HepG2 (cell line): ENCODE measurements around the gene BCL2. TPM values are rescaled to one million over a fixed set of nuclear protein-coding genes. Genes with fewer than 3 reads are reported as not detected.

ENCODE experiments used
- AKNA ChIP-seq: sonication (generic); formaldehyde crosslinking; IDR thresholded peaks from 2 replicates; pipeline ENCODE4 v1.4.0; 2020; ENCODE audit warnings: missing genetic modification reagents, borderline replicate concordance
- CBX1 ChIP-seq: IDR thresholded peaks from one replicate; pipeline ENCODE4 v1.6.1; 2016; ENCODE audit warnings: antibody characterized with exemption, low read depth
- CENPBD1 ChIP-seq: sonication (generic); formaldehyde crosslinking; IDR thresholded peaks from 2 replicates; pipeline ENCODE4 v1.8.0; 2022; ENCODE audit warnings: missing genetic modification reagents, low read depth, mild to moderate bottlenecking, borderline replicate concordance
- GLI4 ChIP-seq: sonication (generic); formaldehyde crosslinking; IDR thresholded peaks from 2 replicates; pipeline ENCODE4 v1.5.1; 2020; ENCODE audit warnings: missing genetic modification reagents, mild to moderate bottlenecking, moderate library complexity, borderline replicate concordance
- KDM5A ChIP-seq: fragments of 200-600 bp; sonication (generic); IDR thresholded peaks from 2 replicates; pipeline ENCODE4 v1.7.0; 2018; ENCODE audit warnings: antibody characterized with exemption, mild to moderate bottlenecking, low read length, borderline replicate concordance
- MTF1 ChIP-seq: sonication (generic); formaldehyde crosslinking; IDR thresholded peaks from 2 replicates; pipeline ENCODE4 v1.5.0; 2020; ENCODE audit warnings: missing genetic modification reagents
- MYNN ChIP-seq: sonication (generic); formaldehyde crosslinking; IDR thresholded peaks from 2 replicates; pipeline ENCODE4 v1.4.0; 2020; ENCODE audit warnings: mild to moderate bottlenecking, low read depth, missing genetic modification reagents
- NFYC ChIP-seq: IDR thresholded peaks from 2 replicates; pipeline ENCODE4 v1.6.1; 2016; ENCODE audit warnings: missing genetic modification reagents, missing compliant biosample characterization
- TBL1XR1 ChIP-seq: fragments of 150-350 bp; IDR thresholded peaks from 2 replicates; pipeline ENCODE4 v1.6.1; 2014; ENCODE audit warnings: borderline replicate concordance, low read length; ENCODE audit not compliant: partially characterized antibody
- ZMYM2 ChIP-seq: sonication (generic); formaldehyde crosslinking; IDR thresholded peaks from 2 replicates; pipeline ENCODE4 v1.8.0; 2022; ENCODE audit warnings: mild to moderate bottlenecking, missing genetic modification reagents
- polyA plus RNA-seq, 8 experiments: library from polyadenylated mRNA; depleted of rRNA in 3 of 8; stranded (reverse) in 7 of 8; unstranded in 1 of 8; fragments of >200 nt; fragmentation: Illumina TruSeq in 4 of 8; extraction: Trizol in 4 of 8; gene quantifications; 2 replicates each; pipeline versions ENCODE4 v1.2.1 to v1.2.3, GENCODE V29; 2011 to 2016; ENCODE audit warnings: low read depth in 4 of 8, missing spikeins in 1 of 8, mixed read lengths in 1 of 8; ENCODE audit not compliant: insufficient read depth in 1 of 8
- total RNA-seq, 5 experiments: library from RNA; depleted of rRNA; stranded (reverse); fragments of >200 nt; fragmentation: Illumina TruSeq; extraction: Trizol; gene quantifications; 2 replicates each; pipeline ENCODE4 v1.2.3, GENCODE V29; 2016; ENCODE audit warnings: low read depth in 1 of 5
- TF ChIP-seq, protein P1 (sequence below): sonication (generic); formaldehyde crosslinking; IDR thresholded peaks from 2 replicates; pipeline ENCODE4 v1.9.0; 2022; ENCODE audit warnings: low read depth, missing genetic modification reagents
- TF ChIP-seq, protein P2 (sequence below): sonication (generic); formaldehyde crosslinking; IDR thresholded peaks from 2 replicates; pipeline ENCODE4 v1.4.0; 2020; ENCODE audit warnings: missing genetic modification reagents

Gene BCL2
- total and polyA plus RNA-seq, 2 of the 13 experiments (the other 11 are each of a cell fraction or from before 2014, with no cell fraction given), result 0.07 to 0.53 TPM

DNA sequence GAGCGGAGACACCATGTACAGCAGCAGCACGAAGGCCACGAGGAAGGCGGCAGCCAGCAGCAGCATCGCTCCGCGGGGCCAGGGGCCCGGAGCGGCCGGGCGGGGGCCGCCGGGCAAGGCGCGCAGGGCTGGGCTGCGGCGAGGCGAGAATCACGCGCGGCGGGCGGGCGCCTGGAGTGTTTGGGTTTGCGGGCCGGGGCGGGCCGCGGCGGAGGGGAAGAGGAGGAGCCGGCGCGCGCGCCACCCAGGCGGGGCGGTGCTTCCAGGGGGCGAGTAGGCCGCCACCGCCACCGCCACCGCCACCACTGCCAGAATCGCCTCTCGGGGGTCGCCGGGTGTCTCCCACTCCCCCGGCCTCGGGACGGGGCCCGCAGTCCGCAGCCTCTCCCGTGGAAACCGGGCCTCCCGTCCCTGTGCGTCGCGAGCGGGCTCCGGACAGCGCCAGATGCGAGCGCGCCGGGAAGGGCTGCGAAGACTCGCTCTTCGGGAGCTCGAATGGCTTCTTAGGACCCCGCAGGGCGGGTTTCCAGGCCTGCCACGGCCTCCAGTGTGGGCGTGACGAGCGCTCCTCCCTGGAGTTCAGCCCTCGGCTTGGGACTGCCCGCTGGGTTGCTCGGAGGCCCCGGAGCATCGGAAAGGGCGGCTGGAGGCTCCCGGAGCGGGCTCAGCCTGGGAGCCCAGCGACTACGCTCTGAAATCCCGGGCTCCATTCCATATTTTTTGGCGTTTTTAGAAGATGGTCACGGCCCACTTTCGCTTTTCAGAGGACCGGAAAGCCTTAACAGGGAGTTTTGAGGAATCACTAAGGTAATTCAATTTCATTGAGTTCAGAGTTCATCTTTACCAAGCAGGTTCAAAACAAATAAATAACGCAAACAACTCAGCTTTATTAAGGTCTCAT is 47.7 kb upstream of the BCL2 start, which contains the start of gene KDSR (continued):
- no peak for TF ChIP-seq AKNA (CRISPR knock-in tag)
- no peak for TF ChIP-seq ZMYM2 (CRISPR knock-in tag)
- TF ChIP-seq, protein P1, sequence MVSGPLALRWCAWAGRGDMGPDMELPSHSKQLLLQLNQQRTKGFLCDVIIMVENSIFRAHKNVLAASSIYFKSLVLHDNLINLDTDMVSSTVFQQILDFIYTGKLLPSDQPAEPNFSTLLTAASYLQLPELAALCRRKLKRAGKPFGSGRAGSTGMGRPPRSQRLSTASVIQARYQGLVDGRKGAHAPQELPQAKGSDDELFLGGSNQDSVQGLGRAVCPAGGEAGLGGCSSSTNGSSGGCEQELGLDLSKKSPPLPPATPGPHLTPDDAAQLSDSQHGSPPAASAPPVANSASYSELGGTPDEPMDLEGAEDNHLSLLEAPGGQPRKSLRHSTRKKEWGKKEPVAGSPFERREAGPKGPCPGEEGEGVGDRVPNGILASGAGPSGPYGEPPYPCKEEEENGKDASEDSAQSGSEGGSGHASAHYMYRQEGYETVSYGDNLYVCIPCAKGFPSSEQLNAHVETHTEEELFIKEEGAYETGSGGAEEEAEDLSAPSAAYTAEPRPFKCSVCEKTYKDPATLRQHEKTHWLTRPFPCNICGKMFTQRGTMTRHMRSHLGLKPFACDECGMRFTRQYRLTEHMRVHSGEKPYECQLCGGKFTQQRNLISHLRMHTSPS (CRISPR knock-in tag), result no peak
- 0 out of 2 replicates have a peak, but pooled peaks have one; percentile 35 for TF ChIP-seq GLI4 (CRISPR knock-in tag)
- no peak for TF ChIP-seq CENPBD1
- no peak for TF ChIP-seq MYNN (CRISPR knock-in tag)
- peak; percentile 54 for TF ChIP-seq NFYC (CRISPR knock-in tag)
- no peak for TF ChIP-seq CBX1
- TF ChIP-seq TBL1XR1, result peak; percentile 67
- TF ChIP-seq, protein P2, sequence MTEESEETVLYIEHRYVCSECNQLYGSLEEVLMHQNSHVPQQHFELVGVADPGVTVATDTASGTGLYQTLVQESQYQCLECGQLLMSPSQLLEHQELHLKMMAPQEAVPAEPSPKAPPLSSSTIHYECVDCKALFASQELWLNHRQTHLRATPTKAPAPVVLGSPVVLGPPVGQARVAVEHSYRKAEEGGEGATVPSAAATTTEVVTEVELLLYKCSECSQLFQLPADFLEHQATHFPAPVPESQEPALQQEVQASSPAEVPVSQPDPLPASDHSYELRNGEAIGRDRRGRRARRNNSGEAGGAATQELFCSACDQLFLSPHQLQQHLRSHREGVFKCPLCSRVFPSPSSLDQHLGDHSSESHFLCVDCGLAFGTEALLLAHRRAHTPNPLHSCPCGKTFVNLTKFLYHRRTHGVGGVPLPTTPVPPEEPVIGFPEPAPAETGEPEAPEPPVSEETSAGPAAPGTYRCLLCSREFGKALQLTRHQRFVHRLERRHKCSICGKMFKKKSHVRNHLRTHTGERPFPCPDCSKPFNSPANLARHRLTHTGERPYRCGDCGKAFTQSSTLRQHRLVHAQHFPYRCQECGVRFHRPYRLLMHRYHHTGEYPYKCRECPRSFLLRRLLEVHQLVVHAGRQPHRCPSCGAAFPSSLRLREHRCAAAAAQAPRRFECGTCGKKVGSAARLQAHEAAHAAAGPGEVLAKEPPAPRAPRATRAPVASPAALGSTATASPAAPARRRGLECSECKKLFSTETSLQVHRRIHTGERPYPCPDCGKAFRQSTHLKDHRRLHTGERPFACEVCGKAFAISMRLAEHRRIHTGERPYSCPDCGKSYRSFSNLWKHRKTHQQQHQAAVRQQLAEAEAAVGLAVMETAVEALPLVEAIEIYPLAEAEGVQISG (CRISPR knock-in tag), result no peak; the same call in none of the 2 replicates
- TF ChIP-seq MTF1 (CRISPR knock-in tag), result peak; percentile 56; the same call in 1 of the 2 replicates
- no peak for TF ChIP-seq KDM5A
